Measurements from ENCODE around the gene AKAP6.
A peak's percentile ranks its signal among the peaks of the same experiment; 100 is the strongest.
"Not testable (repeated sequence)": the region's sequence is repeated elsewhere in the genome, so short reads cannot be mapped to it uniquely, and the experiment has no call there.

AKAP6 gene

GRCh38 chr14:32368107-32368506 is 39.0 kb downstream of the AKAP6 start:
- DNase-seq: no peak
- no peak for TF ChIP-seq CTCF (IDR thresholded peaks at IDR 0.05)
- H3K4me1 Mint-ChIP-seq: peaks cover 38% of the 10 kb centered on the region
- H3K9me3 Mint-ChIP-seq: no peaks in the 10 kb centered on the region
- H3K4me3 Mint-ChIP-seq: no peak overlapping the region
- no peaks in the 10 kb centered on the region for H3K27me3 Mint-ChIP-seq (ENCODE audit: low read depth, poor library complexity)
- H3K27ac Mint-ChIP-seq: peak overlapping the region; percentile 15
- H3K36me3 Mint-ChIP-seq (ENCODE audit: low read depth): no peaks in the 10 kb centered on the region

GRCh38 chr14:32370714-32371113 is 41.6 kb downstream of the AKAP6 start:
- TF ChIP-seq CTCF (IDR thresholded peaks at IDR 0.05): no peak
- no peak overlapping the region for H3K27ac Mint-ChIP-seq
- H3K27me3 Mint-ChIP-seq (ENCODE audit: low read depth, poor library complexity): no peaks in the 10 kb centered on the region
- H3K36me3 Mint-ChIP-seq (ENCODE audit: low read depth): no peaks in the 10 kb centered on the region
- H3K4me3 Mint-ChIP-seq: no peak overlapping the region
- no peaks in the 10 kb centered on the region for H3K9me3 Mint-ChIP-seq
- peaks cover 33% of the 10 kb centered on the region for H3K4me1 Mint-ChIP-seq
- DNase-seq: no peak

- DNase-seq: no peak
- Mint-ChIP-seq H3K4me3 (no peak overlapping the region), H3K36me3 (ENCODE audit: low read depth) (no peaks in the 10 kb centered on the region), H3K9me3 (no peaks in the 10 kb centered on the region), H3K27me3 (ENCODE audit: low read depth, poor library complexity) (no peaks in the 10 kb centered on the region), H3K4me1 (peaks cover 19% of the 10 kb centered on the region), H3K27ac (no peak overlapping the region)
- no peak for TF ChIP-seq CTCF (IDR thresholded peaks at IDR 0.05)
These were observed 43.1 kb downstream of the AKAP6 start for GRCh38 chr14:32372154-32372553.

- not testable (repeated sequence) for H3K27ac Mint-ChIP-seq; H3K27me3 Mint-ChIP-seq (ENCODE audit: low read depth, poor library complexity); H3K36me3 Mint-ChIP-seq (ENCODE audit: low read depth); H3K4me3 Mint-ChIP-seq; DNase-seq; H3K9me3 Mint-ChIP-seq
- peaks cover 11% of the 10 kb centered on the region for H3K4me1 Mint-ChIP-seq
These were observed 44.1 kb downstream of the AKAP6 start for GRCh38 chr14:32373174-32373573.

DNA sequence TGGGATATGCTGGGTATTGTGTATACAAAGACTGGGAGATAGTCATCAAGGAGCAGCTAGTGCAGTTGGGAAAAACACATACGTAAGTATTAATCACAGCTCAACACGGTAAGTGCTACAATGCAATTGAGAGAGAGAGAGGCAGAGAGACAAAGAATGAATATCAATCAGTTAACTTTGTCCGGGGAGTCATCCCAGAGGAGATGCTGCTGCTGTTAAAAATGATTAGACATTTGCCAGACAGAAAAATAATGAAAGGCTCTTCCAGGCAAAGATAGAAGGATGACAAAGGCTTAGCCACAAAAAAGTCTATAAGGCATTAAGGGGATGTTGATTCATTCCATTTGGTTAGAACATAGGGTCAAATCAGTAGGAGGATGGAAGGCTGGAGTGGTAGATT is 45.1 kb downstream of the AKAP6 start:
- Mint-ChIP-seq H3K27ac (no peak overlapping the region), H3K4me3 (no peak overlapping the region), H3K9me3 (no peaks in the 10 kb centered on the region), H3K36me3 (ENCODE audit: low read depth) (no peaks in the 10 kb centered on the region), H3K4me1 (peaks cover 11% of the 10 kb centered on the region), H3K27me3 (ENCODE audit: low read depth, poor library complexity) (no peaks in the 10 kb centered on the region)
- TF ChIP-seq CTCF (IDR thresholded peaks at IDR 0.05): no peak
- no peak for DNase-seq

- Mint-ChIP-seq H3K4me1 (peaks cover 18% of the 10 kb centered on the region), H3K27me3 (ENCODE audit: low read depth, poor library complexity) (no peaks in the 10 kb centered on the region), H3K9me3 (no peaks in the 10 kb centered on the region), H3K36me3 (ENCODE audit: low read depth) (no peaks in the 10 kb centered on the region), H3K4me3 (no peak overlapping the region), H3K27ac (no peak overlapping the region)
- DNase-seq: no peak
- no peak for TF ChIP-seq CTCF (IDR thresholded peaks at IDR 0.05)
These were observed 46.6 kb downstream of the AKAP6 start for GRCh38 chr14:32375663-32376062.
